DND-41 (cell line): ENCODE measurements around the gene RAI2.

ENCODE experiments used
- ATAC-seq: fragments of 200-7000 bp; cut with Tn5 transposase; 3 replicates; pipeline ENCODE4 v1.9.1; 2021; ENCODE audit warnings: low read depth; ENCODE audit not compliant: insufficient read depth
- DNase-seq: peaks from one replicate; pipeline ENCODE4 v3.0.0-alpha.2; 2020
- H2AFZ ChIP-seq: 2 replicates; pipeline ENCODE4 v1.6.0; 2012; ENCODE audit warnings: low read depth, low read length
- H3K27ac ChIP-seq: 2 replicates; pipeline ENCODE4 v1.5.1; 2012; ENCODE audit warnings: low read length, inconsistent platforms
- H3K27me3 ChIP-seq: fragments of 200-600 bp; sonication (generic); 2 replicates; pipeline ENCODE4 v1.6.0; 2012; ENCODE audit warnings: low read length, mild to moderate bottlenecking, inconsistent platforms; ENCODE audit not compliant: insufficient read depth, poor library complexity
- H3K36me3 ChIP-seq: 2 replicates; pipeline ENCODE4 v1.5.1; 2012; ENCODE audit warnings: low read length, inconsistent platforms; ENCODE audit not compliant: insufficient read depth
- H3K4me1 ChIP-seq: 2 replicates; pipeline ENCODE4 v1.5.1; 2012; ENCODE audit warnings: mild to moderate bottlenecking, low read length; ENCODE audit not compliant: insufficient read depth
- H3K4me2 ChIP-seq: 2 replicates; pipeline ENCODE4 v1.6.0; 2012; ENCODE audit warnings: mild to moderate bottlenecking, moderate library complexity, low read length, inconsistent platforms; ENCODE audit not compliant: insufficient read depth
- H3K4me3 ChIP-seq, 2 experiments: fragments of 200-600 bp in 1 of 2; shearing (Covaris generic) in 1 of 2; 2 replicates each; pipeline ENCODE4 v1.5.1; 2012 to 2016; ENCODE audit warnings: inconsistent platforms in 2 of 2, low read length in 2 of 2, mild to moderate bottlenecking in 2 of 2, low read depth in 1 of 2, moderate library complexity in 1 of 2
- H3K79me2 ChIP-seq: 2 replicates; pipeline ENCODE4 v1.6.0; 2012; ENCODE audit warnings: low read length, inconsistent platforms; ENCODE audit not compliant: insufficient read depth
- H3K9ac ChIP-seq: 2 replicates; pipeline ENCODE4 v1.6.0; 2012; ENCODE audit warnings: low read depth, mild to moderate bottlenecking, inconsistent platforms, low read length, moderate library complexity
- H3K9me3 ChIP-seq: 2 replicates; pipeline ENCODE4 v1.5.1; 2012; ENCODE audit warnings: low read length, moderate library complexity, mild to moderate bottlenecking, inconsistent platforms; ENCODE audit not compliant: insufficient read depth, severe bottlenecking
- H4K20me1 ChIP-seq: 2 replicates; pipeline ENCODE4 v1.6.0; 2012; ENCODE audit warnings: low read length; ENCODE audit not compliant: insufficient read depth
- CTCF ChIP-seq: IDR thresholded peaks from 2 replicates; pipeline ENCODE4 v1.5.1; 2012; ENCODE audit warnings: borderline replicate concordance, low read length, moderate library complexity, mild to moderate bottlenecking; ENCODE audit not compliant: poor library complexity, severe bottlenecking; ENCODE audit errors: extremely low read depth
- EZH2 ChIP-seq: IDR thresholded peaks from 3 replicates; pipeline ENCODE4 v1.6.1; 2012; ENCODE audit warnings: borderline replicate concordance, low read depth, mild to moderate bottlenecking, moderate library complexity, low read length, inconsistent platforms; ENCODE audit not compliant: severe bottlenecking

The RAI2 gene

DNA sequence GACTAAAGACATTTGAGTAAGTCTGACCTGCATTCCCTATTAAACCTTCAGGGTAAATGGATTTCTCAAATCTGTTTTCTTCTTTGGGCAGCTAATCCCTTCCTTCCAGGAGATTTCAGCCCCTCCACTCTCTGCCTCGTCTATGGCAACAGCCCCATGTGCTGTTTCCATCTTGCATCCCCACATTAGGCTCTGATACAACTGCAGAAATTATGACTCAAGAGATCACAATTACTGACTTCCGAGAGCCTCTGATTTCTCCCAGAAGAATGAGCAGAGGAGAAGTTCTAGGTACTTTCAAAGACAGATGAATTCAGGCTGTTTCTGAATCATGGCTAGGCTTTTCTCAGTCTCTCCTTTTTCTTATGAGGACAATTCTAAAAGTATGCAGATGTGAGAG lies 38.7 kb downstream of the RAI2 start:
- ATAC-seq: no peak

GRCh38 chrX:17820100-17820499 lies 41.0 kb downstream of the RAI2 start:
- no peak overlapping the region for H3K4me3 ChIP-seq
- no peak for TF ChIP-seq CTCF
- no peak for TF ChIP-seq EZH2
- H3K27ac ChIP-seq: no peak overlapping the region
- no peaks in the 10 kb centered on the region for H3K27me3 ChIP-seq
- no peak overlapping the region for H3K9ac ChIP-seq
- H3K4me2 ChIP-seq: no peak overlapping the region
- H3K9me3 ChIP-seq: no peaks in the 10 kb centered on the region
- ATAC-seq (no peak), DNase-seq (no peak)
- H3K4me1 ChIP-seq: no peaks in the 10 kb centered on the region
- no peaks in the 10 kb centered on the region for H4K20me1 ChIP-seq
- no peaks in the 10 kb centered on the region for H3K36me3 ChIP-seq
- H2AFZ ChIP-seq: no peak overlapping the region
- H3K79me2 ChIP-seq: no peaks in the 10 kb centered on the region

More for the DNA sequence above, 38.7 kb downstream of the RAI2 start:
- Histone ChIP-seq H3K36me3 (no peaks in the 10 kb centered on the region), H2AFZ (no peak overlapping the region), H3K27me3 (no peaks in the 10 kb centered on the region), H3K4me3 (no peak overlapping the region), H3K9ac (no peak overlapping the region), H3K9me3 (no peaks in the 10 kb centered on the region), H3K4me1 (no peaks in the 10 kb centered on the region), H3K4me2 (no peak overlapping the region), H3K79me2 (no peaks in the 10 kb centered on the region), H4K20me1 (no peaks in the 10 kb centered on the region), H3K27ac (no peak overlapping the region)
- TF ChIP-seq EZH2 (no peak), CTCF (no peak)
- no peak for DNase-seq

DNA sequence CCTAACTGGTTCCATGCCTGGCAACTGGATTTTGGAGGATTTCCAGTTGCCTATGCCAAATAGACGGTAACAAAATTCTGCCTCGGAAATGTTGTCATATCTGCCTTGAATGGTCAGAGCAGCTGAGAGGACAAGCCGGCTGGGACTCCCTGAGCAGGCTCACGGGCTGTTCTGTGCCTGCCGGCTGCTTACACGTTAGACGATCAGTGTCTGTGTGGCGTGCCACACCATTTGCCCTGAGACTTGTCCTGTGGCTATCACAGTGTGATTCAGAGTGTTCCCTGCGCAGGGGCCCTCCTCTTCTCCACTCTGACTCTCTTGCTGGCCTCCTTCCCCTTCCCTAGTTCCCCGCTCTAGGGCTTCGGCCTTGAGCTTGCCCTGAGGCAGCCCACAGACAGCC lies 42.4 kb downstream of the RAI2 start:
- no peak for TF ChIP-seq EZH2
- no peak for TF ChIP-seq CTCF
- Histone ChIP-seq H3K4me1 (no peaks in the 10 kb centered on the region), H3K79me2 (no peaks in the 10 kb centered on the region), H3K27ac (no peak overlapping the region), H3K9me3 (no peaks in the 10 kb centered on the region), H3K27me3 (no peaks in the 10 kb centered on the region), H2AFZ (no peak overlapping the region), H4K20me1 (no peaks in the 10 kb centered on the region), H3K9ac (no peak overlapping the region), H3K4me2 (no peak overlapping the region), H3K36me3 (no peaks in the 10 kb centered on the region), H3K4me3 (no peak overlapping the region)
- ATAC-seq: no peak
- DNase-seq: no peak

DNA sequence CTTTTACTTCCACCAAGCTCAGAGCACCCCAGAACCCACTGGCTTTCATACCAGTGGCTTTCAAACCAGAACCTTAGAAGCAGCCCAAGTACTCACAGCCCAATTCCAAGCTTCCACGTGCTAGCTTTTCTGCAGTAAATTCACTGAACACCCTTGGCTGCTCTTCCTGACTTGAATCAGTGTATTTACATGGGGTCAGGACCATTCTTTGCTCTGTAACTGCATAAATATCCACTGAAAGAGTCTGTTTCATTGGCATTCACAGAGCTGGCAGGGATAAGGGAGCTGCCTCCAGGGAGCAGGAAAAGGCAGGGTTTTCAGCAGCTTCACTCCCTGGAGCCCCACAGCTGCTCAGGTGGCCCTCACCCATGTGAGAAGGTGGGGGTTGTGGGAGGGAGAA lies 43.8 kb downstream of the RAI2 start:
- Histone ChIP-seq H3K9me3 (no peaks in the 10 kb centered on the region), H3K4me3 (no peak overlapping the region), H4K20me1 (no peaks in the 10 kb centered on the region), H3K4me2 (no peak overlapping the region), H2AFZ (no peak overlapping the region), H3K36me3 (no peaks in the 10 kb centered on the region), H3K27ac (no peak overlapping the region), H3K4me1 (no peaks in the 10 kb centered on the region), H3K27me3 (no peaks in the 10 kb centered on the region), H3K9ac (no peak overlapping the region), H3K79me2 (no peaks in the 10 kb centered on the region)
- TF ChIP-seq CTCF (no peak), EZH2 (no peak)
- DNase-seq (no peak), ATAC-seq (no peak)
